Measurements from ENCODE around the gene CRYBG2.

The CRYBG2 gene

DNA sequence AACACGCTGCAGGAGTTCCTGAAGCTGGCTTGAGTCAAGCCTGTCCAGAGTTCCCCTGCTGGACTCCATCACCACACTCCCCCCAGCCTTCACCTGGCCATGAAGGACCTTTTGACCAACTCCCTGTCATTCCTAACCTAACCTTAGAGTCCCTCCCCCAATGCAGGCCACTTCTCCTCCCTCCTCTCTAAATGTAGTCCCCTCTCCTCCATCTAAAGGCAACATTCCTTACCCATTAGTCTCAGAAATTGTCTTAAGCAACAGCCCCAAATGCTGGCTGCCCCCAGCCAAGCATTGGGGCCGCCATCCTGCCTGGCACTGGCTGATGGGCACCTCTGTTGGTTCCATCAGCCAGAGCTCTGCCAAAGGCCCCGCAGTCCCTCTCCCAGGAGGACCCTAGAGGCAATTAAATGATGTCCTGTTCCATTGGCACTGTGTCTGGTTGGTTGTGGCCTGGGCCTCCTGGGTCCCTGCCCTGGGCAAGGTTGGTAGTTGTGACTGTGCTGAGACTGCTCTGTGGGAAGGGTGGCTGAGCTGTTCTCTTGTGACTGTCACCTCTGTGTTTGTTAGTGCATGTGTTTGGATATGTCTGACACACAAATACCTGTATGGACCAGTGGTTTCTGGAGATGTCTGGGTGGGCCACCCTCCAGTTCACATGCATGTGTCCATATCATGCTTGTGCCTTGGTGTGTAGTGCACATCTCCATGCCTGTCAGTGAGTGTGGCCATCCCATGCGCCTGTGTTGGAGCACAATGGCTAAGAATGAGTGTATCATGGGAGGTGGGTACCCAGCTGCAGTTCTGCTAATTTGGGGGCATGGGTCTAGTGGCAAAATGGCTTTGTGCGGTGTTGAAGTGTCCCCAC is 72.6 kb downstream of the CRYBG2 start:
- ATAC-seq, result no peak
- no peak for TF ChIP-seq ZNF565 (CRISPR knock-in tag; conservative IDR thresholded peaks at IDR 0.05; ENCODE audit: low read depth)
- no peak for TF ChIP-seq ARNTL (CRISPR knock-in tag; IDR thresholded peaks at IDR 0.05; ENCODE audit: borderline replicate concordance, low read depth)
- TF ChIP-seq GLIS3 (CRISPR knock-in tag; IDR thresholded peaks at IDR 0.05), result no peak
- TF ChIP-seq, protein P1, sequence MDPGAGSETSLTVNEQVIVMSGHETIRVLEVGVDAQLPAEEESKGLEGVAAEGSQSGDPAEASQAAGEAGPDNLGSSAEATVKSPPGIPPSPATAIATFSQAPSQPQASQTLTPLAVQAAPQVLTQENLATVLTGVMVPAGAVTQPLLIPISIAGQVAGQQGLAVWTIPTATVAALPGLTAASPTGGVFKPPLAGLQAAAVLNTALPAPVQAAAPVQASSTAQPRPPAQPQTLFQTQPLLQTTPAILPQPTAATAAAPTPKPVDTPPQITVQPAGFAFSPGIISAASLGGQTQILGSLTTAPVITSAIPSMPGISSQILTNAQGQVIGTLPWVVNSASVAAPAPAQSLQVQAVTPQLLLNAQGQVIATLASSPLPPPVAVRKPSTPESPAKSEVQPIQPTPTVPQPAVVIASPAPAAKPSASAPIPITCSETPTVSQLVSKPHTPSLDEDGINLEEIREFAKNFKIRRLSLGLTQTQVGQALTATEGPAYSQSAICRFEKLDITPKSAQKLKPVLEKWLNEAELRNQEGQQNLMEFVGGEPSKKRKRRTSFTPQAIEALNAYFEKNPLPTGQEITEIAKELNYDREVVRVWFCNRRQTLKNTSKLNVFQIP (CRISPR knock-in tag; IDR thresholded peaks at IDR 0.05; ENCODE audit: borderline replicate concordance, low read depth), result no peak
- no peak for TF ChIP-seq RARB (CRISPR knock-in tag; IDR thresholded peaks at IDR 0.05)
- TF ChIP-seq ZFP30 (CRISPR knock-in tag; IDR thresholded peaks at IDR 0.05), result no peak
- TF ChIP-seq, protein P2, sequence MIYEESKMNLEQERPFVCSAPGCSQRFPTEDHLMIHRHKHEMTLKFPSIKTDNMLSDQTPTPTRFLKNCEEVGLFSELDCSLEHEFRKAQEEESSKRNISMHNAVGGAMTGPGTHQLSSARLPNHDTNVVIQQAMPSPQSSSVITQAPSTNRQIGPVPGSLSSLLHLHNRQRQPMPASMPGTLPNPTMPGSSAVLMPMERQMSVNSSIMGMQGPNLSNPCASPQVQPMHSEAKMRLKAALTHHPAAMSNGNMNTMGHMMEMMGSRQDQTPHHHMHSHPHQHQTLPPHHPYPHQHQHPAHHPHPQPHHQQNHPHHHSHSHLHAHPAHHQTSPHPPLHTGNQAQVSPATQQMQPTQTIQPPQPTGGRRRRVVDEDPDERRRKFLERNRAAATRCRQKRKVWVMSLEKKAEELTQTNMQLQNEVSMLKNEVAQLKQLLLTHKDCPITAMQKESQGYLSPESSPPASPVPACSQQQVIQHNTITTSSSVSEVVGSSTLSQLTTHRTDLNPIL (CRISPR knock-in tag; IDR thresholded peaks at IDR 0.05; ENCODE audit: low read depth), result no peak
- no peak for TF ChIP-seq ZNF8 (CRISPR knock-in tag; IDR thresholded peaks at IDR 0.05)
- TF ChIP-seq BACH2 (CRISPR knock-in tag; IDR thresholded peaks at IDR 0.05; ENCODE audit: borderline replicate concordance), result no peak
- TF ChIP-seq ZC3H10 (CRISPR knock-in tag; IDR thresholded peaks at IDR 0.05), result no peak
- TF ChIP-seq OSR1 (CRISPR knock-in tag; IDR thresholded peaks at IDR 0.05), result no peak
- TF ChIP-seq TCF4 (CRISPR knock-in tag; IDR thresholded peaks at IDR 0.05; ENCODE audit: borderline replicate concordance), result no peak
- no peak for TF ChIP-seq ISL1 (CRISPR knock-in tag; IDR thresholded peaks at IDR 0.05)
- no peak for TF ChIP-seq ZNF70 (CRISPR knock-in tag; IDR thresholded peaks at IDR 0.05)

DNA sequence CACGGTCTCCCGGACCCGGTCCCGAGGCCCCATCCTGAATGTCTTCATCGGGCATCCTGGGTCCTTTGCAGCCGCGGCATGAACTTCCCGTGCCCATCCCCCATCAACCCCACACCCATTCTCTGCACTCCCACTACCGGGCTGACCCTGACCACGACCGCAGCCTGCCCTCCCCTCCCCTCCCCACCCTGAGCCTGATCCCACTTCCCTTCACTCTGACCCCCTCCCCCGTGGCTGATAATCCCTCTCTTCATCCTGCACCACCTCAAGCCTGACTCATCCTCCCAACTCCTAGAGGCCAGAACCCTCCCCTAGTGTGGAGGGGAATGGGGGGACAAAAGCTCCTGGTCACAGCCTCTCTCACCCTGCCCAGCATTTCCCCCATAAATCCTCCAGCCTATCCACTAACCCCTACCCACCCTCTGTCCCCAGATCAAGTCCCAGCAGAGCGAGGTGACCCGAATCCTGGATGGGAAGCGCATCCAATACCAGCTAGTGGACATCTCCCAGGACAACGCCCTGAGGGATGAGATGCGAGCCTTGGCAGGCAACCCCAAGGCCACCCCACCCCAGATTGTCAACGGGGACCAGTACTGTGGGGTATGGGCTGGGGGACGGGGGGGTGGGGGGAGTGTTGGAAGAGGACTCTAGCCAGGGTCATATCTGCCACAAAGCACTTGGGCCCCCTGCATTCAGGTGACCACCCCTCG is 73.4 kb downstream of the CRYBG2 start:
- ATAC-seq, result 0 out of 3 replicates have a peak, but pooled peaks have one; percentile 2
- TF ChIP-seq, protein P2 (CRISPR knock-in tag; IDR thresholded peaks at IDR 0.05; ENCODE audit: low read depth), result no peak
- TF ChIP-seq ISL1 (CRISPR knock-in tag; IDR thresholded peaks at IDR 0.05) (no peak), SNAI2 (CRISPR knock-in tag; IDR thresholded peaks at IDR 0.05) (no peak)
- TF ChIP-seq, protein P3, sequence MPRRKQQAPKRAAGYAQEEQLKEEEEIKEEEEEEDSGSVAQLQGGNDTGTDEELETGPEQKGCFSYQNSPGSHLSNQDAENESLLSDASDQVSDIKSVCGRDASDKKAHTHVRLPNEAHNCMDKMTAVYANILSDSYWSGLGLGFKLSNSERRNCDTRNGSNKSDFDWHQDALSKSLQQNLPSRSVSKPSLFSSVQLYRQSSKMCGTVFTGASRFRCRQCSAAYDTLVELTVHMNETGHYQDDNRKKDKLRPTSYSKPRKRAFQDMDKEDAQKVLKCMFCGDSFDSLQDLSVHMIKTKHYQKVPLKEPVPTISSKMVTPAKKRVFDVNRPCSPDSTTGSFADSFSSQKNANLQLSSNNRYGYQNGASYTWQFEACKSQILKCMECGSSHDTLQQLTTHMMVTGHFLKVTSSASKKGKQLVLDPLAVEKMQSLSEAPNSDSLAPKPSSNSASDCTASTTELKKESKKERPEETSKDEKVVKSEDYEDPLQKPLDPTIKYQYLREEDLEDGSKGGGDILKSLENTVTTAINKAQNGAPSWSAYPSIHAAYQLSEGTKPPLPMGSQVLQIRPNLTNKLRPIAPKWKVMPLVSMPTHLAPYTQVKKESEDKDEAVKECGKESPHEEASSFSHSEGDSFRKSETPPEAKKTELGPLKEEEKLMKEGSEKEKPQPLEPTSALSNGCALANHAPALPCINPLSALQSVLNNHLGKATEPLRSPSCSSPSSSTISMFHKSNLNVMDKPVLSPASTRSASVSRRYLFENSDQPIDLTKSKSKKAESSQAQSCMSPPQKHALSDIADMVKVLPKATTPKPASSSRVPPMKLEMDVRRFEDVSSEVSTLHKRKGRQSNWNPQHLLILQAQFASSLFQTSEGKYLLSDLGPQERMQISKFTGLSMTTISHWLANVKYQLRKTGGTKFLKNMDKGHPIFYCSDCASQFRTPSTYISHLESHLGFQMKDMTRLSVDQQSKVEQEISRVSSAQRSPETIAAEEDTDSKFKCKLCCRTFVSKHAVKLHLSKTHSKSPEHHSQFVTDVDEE (CRISPR knock-in tag; IDR thresholded peaks at IDR 0.05), result no peak

DNA sequence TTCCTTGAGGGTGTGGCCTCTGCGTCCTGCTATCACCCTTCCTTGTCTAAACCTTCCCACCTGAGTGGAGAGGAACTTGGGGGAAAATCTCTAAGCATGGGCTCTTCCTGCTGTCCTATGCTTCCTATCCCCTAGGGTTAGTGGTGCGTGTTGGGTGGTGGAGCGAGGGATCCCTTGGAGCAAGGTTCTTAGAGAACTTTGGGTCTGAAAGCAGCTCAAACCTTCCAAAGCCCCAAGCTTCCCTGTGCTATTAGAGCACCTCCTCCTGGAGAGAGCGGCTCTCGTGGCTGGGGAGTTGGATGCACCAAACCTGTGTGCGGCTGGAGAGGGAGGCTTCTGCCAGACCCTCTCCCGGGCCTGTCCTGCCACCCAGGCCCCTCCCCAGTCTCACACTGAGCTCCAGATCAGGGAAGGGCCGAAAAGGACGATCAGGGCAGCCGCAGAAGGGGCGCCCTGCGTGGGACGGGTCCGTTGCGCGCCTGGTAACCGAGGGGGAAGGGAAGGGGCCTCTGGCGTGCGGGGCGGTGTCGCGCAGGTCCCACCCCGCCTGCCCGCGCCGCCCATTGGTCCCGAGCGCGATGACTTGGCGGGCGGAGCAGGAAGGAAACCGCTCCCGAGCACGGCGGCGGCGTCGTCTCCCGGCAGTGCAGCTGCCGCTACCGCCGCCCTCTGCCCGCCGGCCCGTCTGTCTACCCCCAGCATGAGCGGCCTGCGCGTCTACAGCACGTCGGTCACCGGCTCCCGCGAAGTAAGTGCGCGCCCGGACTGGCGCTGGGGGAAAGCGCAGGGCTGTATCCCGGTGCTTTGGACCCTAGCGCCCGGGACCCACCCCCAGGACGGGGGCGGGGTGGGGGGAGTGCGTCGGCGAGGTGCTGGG is 74.2 kb downstream of the CRYBG2 start, which contains the start of gene SH3BGRL3:
TSS of gene SH3BGRL3 (plus strand) at position 631 of the 877 bp plus-strand sequence. CDS start at position 701, 70 bp downstream.
- TF ChIP-seq ARNTL (CRISPR knock-in tag; IDR thresholded peaks at IDR 0.05; ENCODE audit: borderline replicate concordance, low read depth) (no peak), RARB (CRISPR knock-in tag; IDR thresholded peaks at IDR 0.05) (no peak), ISL1 (CRISPR knock-in tag; IDR thresholded peaks at IDR 0.05) (no peak), OSR1 (CRISPR knock-in tag; IDR thresholded peaks at IDR 0.05) (no peak), CSDC2 (CRISPR knock-in tag; IDR thresholded peaks at IDR 0.05) (no peak), ZNF70 (CRISPR knock-in tag; IDR thresholded peaks at IDR 0.05) (no peak), GLIS3 (CRISPR knock-in tag; IDR thresholded peaks at IDR 0.05) (peak; percentile 18; the same call in 1 of the 2 replicates), TOX (CRISPR knock-in tag; IDR thresholded peaks at IDR 0.05; ENCODE audit: borderline replicate concordance) (no peak)
- TF ChIP-seq, protein P4, sequence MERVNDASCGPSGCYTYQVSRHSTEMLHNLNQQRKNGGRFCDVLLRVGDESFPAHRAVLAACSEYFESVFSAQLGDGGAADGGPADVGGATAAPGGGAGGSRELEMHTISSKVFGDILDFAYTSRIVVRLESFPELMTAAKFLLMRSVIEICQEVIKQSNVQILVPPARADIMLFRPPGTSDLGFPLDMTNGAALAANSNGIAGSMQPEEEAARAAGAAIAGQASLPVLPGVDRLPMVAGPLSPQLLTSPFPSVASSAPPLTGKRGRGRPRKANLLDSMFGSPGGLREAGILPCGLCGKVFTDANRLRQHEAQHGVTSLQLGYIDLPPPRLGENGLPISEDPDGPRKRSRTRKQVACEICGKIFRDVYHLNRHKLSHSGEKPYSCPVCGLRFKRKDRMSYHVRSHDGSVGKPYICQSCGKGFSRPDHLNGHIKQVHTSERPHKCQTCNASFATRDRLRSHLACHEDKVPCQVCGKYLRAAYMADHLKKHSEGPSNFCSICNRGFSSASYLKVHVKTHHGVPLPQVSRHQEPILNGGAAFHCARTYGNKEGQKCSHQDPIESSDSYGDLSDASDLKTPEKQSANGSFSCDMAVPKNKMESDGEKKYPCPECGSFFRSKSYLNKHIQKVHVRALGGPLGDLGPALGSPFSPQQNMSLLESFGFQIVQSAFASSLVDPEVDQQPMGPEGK (CRISPR knock-in tag; IDR thresholded peaks at IDR 0.05; ENCODE audit: borderline replicate concordance), result no peak
- ATAC-seq, result peak; percentile 83

Measured in SK-N-SH treated with all-trans-retinoic acid at 6 μM for 48 hours (cell line).